DOHH2 (cell line): ENCODE measurements around the gene MYOZ2.
A peak's percentile ranks its signal among the peaks of the same experiment; 100 is the strongest.

Experiments
- H3F3A ChIP-seq: fragments of 200-600 bp; sonication (generic), shearing (Covaris generic); 2 replicates; pipeline ENCODE4 v1.6.0; 2016; ENCODE audit warnings: antibody characterized with exemption, mild to moderate bottlenecking; ENCODE audit not compliant: control insufficient read depth, insufficient read depth
- H3K27ac ChIP-seq: fragments of 200-600 bp; sonication (generic); 2 replicates; pipeline ENCODE4 v1.5.1; 2014; ENCODE audit warnings: low read depth, mild to moderate bottlenecking, low read length, moderate library complexity
- H3K27me3 ChIP-seq: fragments of 200-600 bp; sonication (generic); 2 replicates; pipeline ENCODE4 v1.6.1; 2014; ENCODE audit warnings: mild to moderate bottlenecking, low read length, mixed read lengths; ENCODE audit not compliant: control insufficient read depth
- H3K36me3 ChIP-seq: fragments of 200-600 bp; sonication (generic); 2 replicates; pipeline ENCODE4 v1.6.1; 2014; ENCODE audit warnings: mild to moderate bottlenecking, low read length, moderate library complexity, mixed read lengths; ENCODE audit not compliant: control insufficient read depth
- H3K4me1 ChIP-seq: fragments of 200-600 bp; sonication (generic); 2 replicates; pipeline ENCODE4 v1.6.1; 2014; ENCODE audit warnings: mild to moderate bottlenecking, low read length, mixed read lengths; ENCODE audit not compliant: control insufficient read depth
- H3K4me2 ChIP-seq: fragments of 200-600 bp; sonication (generic); 2 replicates; pipeline ENCODE4 v1.6.0; 2014; ENCODE audit warnings: mild to moderate bottlenecking, low read length, moderate library complexity
- H3K4me3 ChIP-seq: fragments of 200-600 bp; sonication (generic); 2 replicates; pipeline ENCODE4 v1.5.1; 2014; ENCODE audit warnings: mild to moderate bottlenecking, low read length, mixed read lengths
- H3K79me2 ChIP-seq: fragments of 200-600 bp; sonication (generic); 2 replicates; pipeline ENCODE4 v1.6.1; 2014; ENCODE audit warnings: mild to moderate bottlenecking, low read length, mixed read lengths; ENCODE audit not compliant: control insufficient read depth
- H3K9me2 ChIP-seq: fragments of 200-600 bp; sonication (generic); replicated peaks from 2 replicates; pipeline ENCODE4 v1.6.1; 2014; ENCODE audit warnings: mild to moderate bottlenecking, low read length, mixed read lengths; ENCODE audit not compliant: control insufficient read depth
- H3K9me3 ChIP-seq: fragments of 200-600 bp; sonication (generic); 2 replicates; pipeline ENCODE4 v1.6.1; 2014; ENCODE audit warnings: antibody characterized with exemption, low read length, mixed read lengths; ENCODE audit not compliant: control insufficient read depth, insufficient read depth
- H4K20me1 ChIP-seq: fragments of 200-600 bp; sonication (generic); 2 replicates; pipeline ENCODE4 v1.6.0; 2014; ENCODE audit warnings: low read depth, mild to moderate bottlenecking, antibody characterized with exemption, low read length, moderate library complexity; ENCODE audit not compliant: control insufficient read depth, insufficient read depth
- CTCF ChIP-seq: fragments of 200-600 bp; sonication (generic); IDR thresholded peaks from one replicate; pipeline ENCODE4 v1.5.1; 2014; ENCODE audit warnings: antibody characterized with exemption, mild to moderate bottlenecking, low read depth, low read length; ENCODE audit not compliant: poor library complexity, severe bottlenecking
- EZH2phosphoT487 ChIP-seq: fragments of 200-600 bp; sonication (generic); IDR thresholded peaks from 2 replicates; pipeline ENCODE4 v1.6.1; 2017; ENCODE audit warnings: borderline replicate concordance, mild to moderate bottlenecking, antibody characterized with exemption, low read length, moderate library complexity, mixed read lengths

MYOZ2 gene

GRCh38 chr4:119207051-119207450, 71.4 kb downstream of the MYOZ2 start:
- Histone ChIP-seq H3K4me3 (peak overlapping the region; percentile 31), H3K79me2 (peaks cover 16% of the 10 kb centered on the region), H3K9me2 (no peaks in the 10 kb centered on the region), H3K36me3 (0 out of 2 replicates have a peak, but pooled peaks cover 9% of the 10 kb centered on the region), H3K4me1 (peaks cover 82% of the 10 kb centered on the region), H3K27me3 (no peaks in the 10 kb centered on the region), H3F3A (peaks cover 40% of the 10 kb centered on the region), H3K9me3 (no peaks in the 10 kb centered on the region), H3K4me2 (peak overlapping the region; percentile 56), H3K27ac (peak overlapping the region; percentile 75), H4K20me1 (no peaks in the 10 kb centered on the region)
- no peak for TF ChIP-seq CTCF
- no peak for TF ChIP-seq EZH2phosphoT487

DNA sequence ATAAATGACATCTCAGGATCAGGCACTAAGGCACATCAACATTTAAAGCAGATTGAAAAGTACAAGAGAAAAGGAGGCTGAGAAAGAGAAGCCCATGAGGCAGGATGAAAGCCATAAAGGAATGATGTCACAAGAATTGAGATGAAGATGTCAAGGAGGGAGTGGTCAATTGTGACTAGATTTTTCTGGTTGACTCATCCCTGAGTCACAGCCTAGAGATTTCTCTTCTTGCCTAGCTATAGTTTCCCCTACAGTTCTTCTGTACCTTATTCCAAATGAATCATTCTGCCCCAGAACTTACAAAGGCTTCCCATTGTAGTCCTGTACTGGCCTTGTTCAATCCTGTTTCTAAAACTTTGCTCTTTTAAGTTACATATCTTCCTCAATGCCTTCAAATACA, 73.4 kb downstream of the MYOZ2 start:
- TF ChIP-seq EZH2phosphoT487 = no peak
- no peak for TF ChIP-seq CTCF
- Histone ChIP-seq H3K9me3 (no peaks in the 10 kb centered on the region), H3K79me2 (peaks cover 34% of the 10 kb centered on the region), H3K9me2 (no peaks in the 10 kb centered on the region), H3K27ac (no peak overlapping the region), H3K4me2 (peak overlapping the region; percentile 9; the same call in 1 of the 2 replicates), H3K36me3 (peaks cover 22% of the 10 kb centered on the region), H3F3A (peaks cover 40% of the 10 kb centered on the region), H3K4me3 (no peak overlapping the region), H4K20me1 (peaks cover 3% of the 10 kb centered on the region; the same call in 1 of the 2 replicates), H3K4me1 (peaks cover 74% of the 10 kb centered on the region), H3K27me3 (no peaks in the 10 kb centered on the region)

- Histone ChIP-seq H3K36me3 (peaks cover 27% of the 10 kb centered on the region), H3K4me2 (peak overlapping the region; percentile 9; the same call in 1 of the 2 replicates), H3K27me3 (no peaks in the 10 kb centered on the region), H3F3A (peaks cover 39% of the 10 kb centered on the region), H3K27ac (no peak overlapping the region), H4K20me1 (peaks cover 3% of the 10 kb centered on the region; the same call in 1 of the 2 replicates), H3K9me2 (no peaks in the 10 kb centered on the region), H3K4me1 (peaks cover 69% of the 10 kb centered on the region), H3K79me2 (peaks cover 39% of the 10 kb centered on the region), H3K9me3 (no peaks in the 10 kb centered on the region), H3K4me3 (no peak overlapping the region)
- no peak for TF ChIP-seq CTCF
- TF ChIP-seq EZH2phosphoT487 = no peak
These were observed 74.0 kb downstream of the MYOZ2 start for GRCh38 chr4:119209586-119209985.
